Brain microvascular endothelial cell (primary cell): ENCODE data around the gene KCNK7.

Experiments used
- DNase-seq: peaks from one replicate; pipeline ENCODE4 v3.0.0-alpha.2; 2020
- H3K27ac ChIP-seq: fragments of 250-450 bp; sonication (Bioruptor Pico); 2 replicates; pipeline ENCODE4 v1.5.1; 2020; ENCODE audit warnings: mild to moderate bottlenecking, moderate library complexity
- H3K27me3 ChIP-seq: fragments of 250-450 bp; sonication (Bioruptor Pico); replicated peaks from 2 replicates; pipeline ENCODE4 v1.5.1; 2020; ENCODE audit warnings: mild to moderate bottlenecking
- H3K36me3 ChIP-seq: fragments of 250-450 bp; sonication (Bioruptor Pico); replicated peaks from 2 replicates; pipeline ENCODE4 v1.5.1; 2020; ENCODE audit warnings: mild to moderate bottlenecking
- H3K4me3 ChIP-seq: 2 replicates; pipeline ENCODE4 v1.5.1; 2011; ENCODE audit warnings: low read depth, mild to moderate bottlenecking, control low read depth, low read length, moderate library complexity
- CTCF ChIP-seq: IDR thresholded peaks from 2 replicates; pipeline ENCODE4 v1.5.1; 2011; ENCODE audit warnings: low read depth, mild to moderate bottlenecking, moderate library complexity, low read length, control low read depth, inconsistent platforms; ENCODE audit errors: missing control alignments
- in situ Hi-C: cut with HindIII; loops from 2 replicates; pipeline ENCODE4 v1.10.0; 2017; ENCODE audit warnings: low sequenced_read_pairs, low pct_ligation_motif_present

KCNK7 gene

GRCh38 chr11:65623852-65624616, 28.4 kb upstream of the KCNK7 start:
- H3K27me3 ChIP-seq: no peaks in the 10 kb centered on the region
- H3K27ac ChIP-seq: no peak overlapping the region
- TF ChIP-seq CTCF: no peak
- in situ Hi-C loops: no loop called here
- peaks cover 88% of the 10 kb centered on the region for H3K36me3 ChIP-seq
- H3K4me3 ChIP-seq: no peak overlapping the region
- DNase-seq: no peak

- Histone ChIP-seq H3K27ac (no peak overlapping the region), H3K36me3 (peaks cover 89% of the 10 kb centered on the region), H3K27me3 (no peaks in the 10 kb centered on the region), H3K4me3 (no peak overlapping the region)
- in situ Hi-C loops: no loop called here
- TF ChIP-seq CTCF: no peak
- no peak for DNase-seq
Observed at GRCh38 chr11:65623177-65623576, 27.6 kb upstream of the KCNK7 start.

GRCh38 chr11:65622011-65622410, 26.4 kb upstream of the KCNK7 start:
- H3K4me3 ChIP-seq: no peak overlapping the region
- peaks cover 82% of the 10 kb centered on the region for H3K36me3 ChIP-seq
- no peak overlapping the region for H3K27ac ChIP-seq
- DNase-seq: no peak
- in situ Hi-C loops: no loop called here
- no peaks in the 10 kb centered on the region for H3K27me3 ChIP-seq
- no peak for TF ChIP-seq CTCF

GRCh38 chr11:65621460-65621859, 25.9 kb upstream of the KCNK7 start:
- Histone ChIP-seq H3K27me3 (no peaks in the 10 kb centered on the region), H3K36me3 (peaks cover 76% of the 10 kb centered on the region), H3K4me3 (no peak overlapping the region), H3K27ac (no peak overlapping the region)
- no peak for DNase-seq
- no peak for TF ChIP-seq CTCF
- in situ Hi-C loops: no loop called here

GRCh38 chr11:65620666-65621065, 25.1 kb upstream of the KCNK7 start:
- H3K27me3 ChIP-seq: no peaks in the 10 kb centered on the region
- in situ Hi-C loops: no loop called here
- no peak overlapping the region for H3K4me3 ChIP-seq
- H3K27ac ChIP-seq: no peak overlapping the region
- TF ChIP-seq CTCF: no peak
- DNase-seq: no peak
- H3K36me3 ChIP-seq: peaks cover 68% of the 10 kb centered on the region

- Histone ChIP-seq H3K4me3 (no peak overlapping the region), H3K27ac (no peak overlapping the region), H3K27me3 (no peaks in the 10 kb centered on the region), H3K36me3 (peaks cover 62% of the 10 kb centered on the region)
- TF ChIP-seq CTCF: no peak
- in situ Hi-C loops: no loop called here
- no peak for DNase-seq
Observed at GRCh38 chr11:65619281-65619928, 23.8 kb upstream of the KCNK7 start.
